Natural killer cell (primary cell): ENCODE data around the gene ALK. TPM values are rescaled to one million over a fixed set of nuclear protein-coding genes. Genes with fewer than 3 reads are reported as not detected.

Experiments used
- ATAC-seq, 3 donors: fragments of 150-1000 bp in 2 of 3; fragments of 200-7000 bp in 1 of 3; cut with Tn5 transposase; 1 replicate in 1 of 3; 2 replicates in 2 of 3; pipeline ENCODE4 v1.10.0; 2021; ENCODE audit warnings: mild to moderate bottlenecking in 2 of 3, moderate library complexity in 2 of 3
- DNase-seq, 2 donors: peaks; one replicate each; pipeline versions ENCODE4 v3.0.0 to v3.0.0-alpha.2; 2013 to 2021; ENCODE audit warnings: mixed read lengths in 1 of 2
- H3K27ac ChIP-seq: one replicate; pipeline ENCODE4 v1.5.1; 2013; ENCODE audit warnings: mild to moderate bottlenecking, low read length
- H3K27me3 ChIP-seq: one replicate; pipeline ENCODE4 v1.6.1; 2013; ENCODE audit warnings: low read length; ENCODE audit not compliant: control insufficient read depth, insufficient read depth
- H3K36me3 ChIP-seq: one replicate; pipeline ENCODE4 v1.6.1; 2013; ENCODE audit warnings: low read length; ENCODE audit not compliant: control insufficient read depth, insufficient read depth
- H3K4me1 ChIP-seq: one replicate; pipeline ENCODE4 v1.6.1; 2013; ENCODE audit warnings: low read length; ENCODE audit not compliant: control insufficient read depth, insufficient read depth
- H3K4me3 ChIP-seq: one replicate; pipeline ENCODE4 v1.5.1; 2013; ENCODE audit warnings: low read length
- H3K9me3 ChIP-seq: one replicate; pipeline ENCODE4 v1.6.1; 2013; ENCODE audit warnings: low read length; ENCODE audit not compliant: control insufficient read depth, insufficient read depth
- H3K27ac Mint-ChIP-seq, 2 donors: one replicate each; pipeline ENCODE4 v1.8.0; 2022; ENCODE audit warnings: mild to moderate bottlenecking in 2 of 2, mixed read lengths in 2 of 2, moderate library complexity in 1 of 2
- H3K27me3 Mint-ChIP-seq, 2 donors: one replicate each; pipeline ENCODE4 v1.8.0; 2022; ENCODE audit warnings: low read depth in 2 of 2, mixed read lengths in 2 of 2
- H3K36me3 Mint-ChIP-seq: one replicate; pipeline ENCODE4 v1.8.0; 2022; ENCODE audit warnings: mixed read lengths
- H3K4me1 Mint-ChIP-seq, 2 donors: one replicate each; pipeline ENCODE4 v1.8.0; 2022; ENCODE audit warnings: mixed read lengths in 2 of 2
- H3K4me3 Mint-ChIP-seq: one replicate; pipeline ENCODE4 v1.8.0; 2022; ENCODE audit warnings: mild to moderate bottlenecking, moderate library complexity, mixed read lengths
- H3K9me3 Mint-ChIP-seq, 2 donors: one replicate each; pipeline ENCODE4 v1.8.0; 2022; ENCODE audit warnings: mixed read lengths in 2 of 2
- CTCF ChIP-seq: fragments of 200-600 bp; IDR thresholded peaks from one replicate; pipeline ENCODE4 v1.8.0; 2022; ENCODE audit warnings: antibody characterized with exemption
- WGBS: methylation state at CpG from one replicate; pipeline ENCODE4 v1.1.7; 2013; ENCODE audit warnings: missing lambda C conversion rate; ENCODE audit not compliant: insufficient coverage; 5-methylcytosine and 5-hydroxymethylcytosine counted together
- intact Hi-C: fragments of 100-400 bp; cut with micrococcal nuclease; formaldehyde crosslinking; loops from one replicate; pipeline ENCODE4 v1.14.2; 2022
- total RNA-seq, 4 donors: library from RNA; stranded (reverse); fragments of 120-200 nt in 1 of 4; gene quantifications; one replicate each; pipeline versions ENCODE4 v1.2.3 to v1.2.4, GENCODE V29; 2013 to 2022

ALK gene
- total RNA-seq, 3 donors from 2014 or later (not counting 1 experiment from before 2014, with no cell fraction given): not detected

- intact Hi-C loops: no loop called here
- no peaks in the 10 kb centered on the region for H3K9me3 Mint-ChIP-seq
- no peaks in the 10 kb centered on the region for H3K9me3 ChIP-seq
- H3K27me3 Mint-ChIP-seq: peaks cover 4 to 21% of the 10 kb centered on the region in 2 donors
- no peak overlapping the region for H3K27ac ChIP-seq
- H3K27ac Mint-ChIP-seq: no peak overlapping the region
- 84% methylated on average over 2 of the region's 3 CpGs for WGBS
- H3K4me3 ChIP-seq: no peak overlapping the region
- DNase-seq: no peak
- peaks cover 3% of the 10 kb centered on the region in 2 donors for H3K4me1 Mint-ChIP-seq
- no peak for TF ChIP-seq CTCF
- no peaks in the 10 kb centered on the region for H3K36me3 ChIP-seq
- no peaks in the 10 kb centered on the region for H3K36me3 Mint-ChIP-seq
- H3K4me1 ChIP-seq: no peaks in the 10 kb centered on the region
- no peaks in the 10 kb centered on the region for H3K27me3 ChIP-seq
- no peak overlapping the region for H3K4me3 Mint-ChIP-seq
- no peak for ATAC-seq
Measured at GRCh38 chr2:29697181-29697580, 224.2 kb downstream of the ALK start.

- Mint-ChIP-seq H3K36me3 (no peaks in the 10 kb centered on the region), H3K9me3 (no peaks in the 10 kb centered on the region), H3K4me1 (no peaks in the 10 kb centered on the region), H3K4me3 (no peak overlapping the region), H3K27me3 (peaks cover 2 to 21% of the 10 kb centered on the region in 2 donors), H3K27ac (no peak overlapping the region)
- no peak for TF ChIP-seq CTCF
- Histone ChIP-seq H3K27me3 (no peaks in the 10 kb centered on the region), H3K4me1 (no peaks in the 10 kb centered on the region), H3K36me3 (no peaks in the 10 kb centered on the region), H3K4me3 (no peak overlapping the region), H3K9me3 (no peaks in the 10 kb centered on the region), H3K27ac (no peak overlapping the region)
- intact Hi-C loops: no loop called here
- DNase-seq (no peak), ATAC-seq (no peak)
- 100% methylated on average over 5 of the region's 5 CpGs for WGBS
Measured at GRCh38 chr2:29694741-29695140, 226.6 kb downstream of the ALK start.

DNA sequence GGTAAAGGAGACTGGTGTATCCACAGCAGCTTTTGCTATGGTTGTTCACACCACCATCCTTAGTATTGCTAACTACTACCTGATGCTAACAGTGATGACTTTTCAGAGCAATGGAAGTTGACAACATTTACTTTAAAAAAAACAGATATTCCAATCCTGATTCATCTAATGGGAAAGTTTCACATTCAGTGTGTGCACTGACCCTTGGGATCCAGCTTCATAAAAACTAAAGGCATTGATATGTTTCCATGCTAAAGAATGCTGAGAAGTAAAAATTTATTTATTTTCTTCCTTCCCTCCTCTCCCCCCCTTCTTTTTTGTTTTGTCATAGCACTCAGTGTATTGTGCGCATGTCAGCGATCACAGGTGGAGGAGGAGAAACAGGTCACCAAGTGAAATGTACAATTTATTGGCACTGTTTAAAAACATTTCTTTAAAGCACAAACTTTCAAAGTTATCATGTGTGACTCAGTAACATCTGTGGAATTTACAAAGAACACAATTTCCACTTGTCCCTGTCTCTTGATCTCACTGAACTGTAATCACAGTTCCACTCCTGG is 229.9 kb downstream of the ALK start:
- Mint-ChIP-seq H3K4me1 (no peaks in the 10 kb centered on the region), H3K9me3 (no peaks in the 10 kb centered on the region), H3K27me3 (peaks cover 12 to 26% of the 10 kb centered on the region in 2 donors), H3K27ac (no peak overlapping the region), H3K4me3 (no peak overlapping the region), H3K36me3 (no peaks in the 10 kb centered on the region)
- Histone ChIP-seq H3K9me3 (no peaks in the 10 kb centered on the region), H3K27ac (no peak overlapping the region), H3K4me3 (no peak overlapping the region), H3K27me3 (no peaks in the 10 kb centered on the region), H3K4me1 (no peaks in the 10 kb centered on the region), H3K36me3 (no peaks in the 10 kb centered on the region)
- intact Hi-C loops: no loop called here
- TF ChIP-seq CTCF: no peak
- ATAC-seq (no peak), DNase-seq (no peak)
- WGBS: 100% methylated on average over 2 of the region's 2 CpGs

GRCh38 chr2:29689666-29690065 is 231.7 kb downstream of the ALK start:
- Histone ChIP-seq H3K4me1 (no peaks in the 10 kb centered on the region), H3K4me3 (no peak overlapping the region), H3K27ac (no peak overlapping the region), H3K27me3 (no peaks in the 10 kb centered on the region), H3K9me3 (no peaks in the 10 kb centered on the region), H3K36me3 (no peaks in the 10 kb centered on the region)
- WGBS: over 99% methylated on average over 5 of the region's 5 CpGs
- Mint-ChIP-seq H3K27me3 (peaks cover 14 to 19% of the 10 kb centered on the region in 2 donors), H3K9me3 (no peaks in the 10 kb centered on the region), H3K27ac (no peak overlapping the region), H3K36me3 (no peaks in the 10 kb centered on the region), H3K4me3 (no peak overlapping the region), H3K4me1 (no peaks in the 10 kb centered on the region)
- no peak for ATAC-seq
- DNase-seq: no peak
- TF ChIP-seq CTCF: no peak
- intact Hi-C loops: no loop called here
